GM12875 (cell line): Measurements from ENCODE around the gene SLC6A15.

Experiments
- H3K4me3 ChIP-seq: one replicate; pipeline ENCODE4 v1.5.1; 2011; ENCODE audit warnings: low read depth, low read length, control low read depth
- TF ChIP-seq, protein P1 (sequence below): IDR thresholded peaks from 2 replicates; pipeline ENCODE4 v1.5.1; 2011; ENCODE audit warnings: low read depth, mild to moderate bottlenecking, control low read depth, inconsistent platforms, low read length, moderate library complexity, borderline replicate concordance; ENCODE audit not compliant: insufficient read depth

The SLC6A15 gene

DNA sequence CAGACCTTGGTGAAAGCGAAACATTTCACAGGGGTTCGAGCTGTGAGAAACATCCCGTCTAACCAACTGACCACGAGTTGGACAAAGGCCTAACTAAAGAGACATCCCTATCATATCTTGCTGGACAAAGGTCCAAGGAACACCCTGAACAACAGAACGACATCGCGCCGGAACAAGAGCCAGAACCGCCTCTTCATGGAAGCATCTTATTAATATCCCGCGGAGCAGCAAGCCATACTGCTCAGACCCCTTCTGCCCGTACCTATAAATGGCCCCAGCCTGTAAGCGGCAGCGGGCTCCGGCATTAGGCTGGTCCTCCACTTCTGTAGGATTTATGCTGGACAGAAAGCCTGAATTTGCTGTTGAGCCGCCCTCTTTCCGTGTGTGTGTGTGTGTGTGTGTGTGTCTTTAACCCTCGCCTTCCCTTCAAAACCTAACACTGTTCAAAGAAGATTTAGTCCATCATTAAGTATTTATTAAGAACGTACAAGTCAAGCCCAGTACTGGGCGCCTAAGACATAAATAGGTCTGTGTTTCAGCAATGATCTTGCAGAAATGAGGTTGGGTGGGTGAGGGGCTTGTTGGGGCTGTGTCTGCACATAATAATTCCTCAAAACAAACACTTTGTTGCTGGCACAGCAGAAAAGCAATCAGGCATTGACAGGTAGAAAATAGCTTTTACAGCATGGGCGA, 1.9 kb downstream of the SLC6A15 start:
- no peak overlapping the region for H3K4me3 ChIP-seq
- TF ChIP-seq, protein P1, sequence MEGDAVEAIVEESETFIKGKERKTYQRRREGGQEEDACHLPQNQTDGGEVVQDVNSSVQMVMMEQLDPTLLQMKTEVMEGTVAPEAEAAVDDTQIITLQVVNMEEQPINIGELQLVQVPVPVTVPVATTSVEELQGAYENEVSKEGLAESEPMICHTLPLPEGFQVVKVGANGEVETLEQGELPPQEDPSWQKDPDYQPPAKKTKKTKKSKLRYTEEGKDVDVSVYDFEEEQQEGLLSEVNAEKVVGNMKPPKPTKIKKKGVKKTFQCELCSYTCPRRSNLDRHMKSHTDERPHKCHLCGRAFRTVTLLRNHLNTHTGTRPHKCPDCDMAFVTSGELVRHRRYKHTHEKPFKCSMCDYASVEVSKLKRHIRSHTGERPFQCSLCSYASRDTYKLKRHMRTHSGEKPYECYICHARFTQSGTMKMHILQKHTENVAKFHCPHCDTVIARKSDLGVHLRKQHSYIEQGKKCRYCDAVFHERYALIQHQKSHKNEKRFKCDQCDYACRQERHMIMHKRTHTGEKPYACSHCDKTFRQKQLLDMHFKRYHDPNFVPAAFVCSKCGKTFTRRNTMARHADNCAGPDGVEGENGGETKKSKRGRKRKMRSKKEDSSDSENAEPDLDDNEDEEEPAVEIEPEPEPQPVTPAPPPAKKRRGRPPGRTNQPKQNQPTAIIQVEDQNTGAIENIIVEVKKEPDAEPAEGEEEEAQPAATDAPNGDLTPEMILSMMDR: no peak

DNA sequence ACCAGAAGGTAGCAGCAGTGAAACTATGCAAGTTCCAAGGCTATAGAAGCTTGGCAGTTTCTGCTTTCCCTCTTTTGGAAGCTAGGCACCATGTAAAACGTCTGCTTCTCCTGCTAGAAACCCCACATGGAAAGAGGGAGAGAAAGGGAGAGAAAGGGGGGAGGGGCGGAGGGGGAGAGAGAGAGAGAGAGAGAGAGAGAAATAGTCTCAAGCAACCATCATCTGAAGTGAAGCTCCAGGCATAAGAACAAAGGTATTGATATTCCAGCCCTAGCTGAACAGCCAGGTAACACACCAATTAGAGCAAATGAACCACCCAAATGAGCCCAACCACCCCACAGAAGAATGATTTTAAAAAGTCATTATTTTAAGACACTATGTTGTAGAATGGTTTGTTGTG, 8.5 kb downstream of the SLC6A15 start:
- H3K4me3 ChIP-seq: no peak overlapping the region
- TF ChIP-seq, protein P1: no peak

DNA sequence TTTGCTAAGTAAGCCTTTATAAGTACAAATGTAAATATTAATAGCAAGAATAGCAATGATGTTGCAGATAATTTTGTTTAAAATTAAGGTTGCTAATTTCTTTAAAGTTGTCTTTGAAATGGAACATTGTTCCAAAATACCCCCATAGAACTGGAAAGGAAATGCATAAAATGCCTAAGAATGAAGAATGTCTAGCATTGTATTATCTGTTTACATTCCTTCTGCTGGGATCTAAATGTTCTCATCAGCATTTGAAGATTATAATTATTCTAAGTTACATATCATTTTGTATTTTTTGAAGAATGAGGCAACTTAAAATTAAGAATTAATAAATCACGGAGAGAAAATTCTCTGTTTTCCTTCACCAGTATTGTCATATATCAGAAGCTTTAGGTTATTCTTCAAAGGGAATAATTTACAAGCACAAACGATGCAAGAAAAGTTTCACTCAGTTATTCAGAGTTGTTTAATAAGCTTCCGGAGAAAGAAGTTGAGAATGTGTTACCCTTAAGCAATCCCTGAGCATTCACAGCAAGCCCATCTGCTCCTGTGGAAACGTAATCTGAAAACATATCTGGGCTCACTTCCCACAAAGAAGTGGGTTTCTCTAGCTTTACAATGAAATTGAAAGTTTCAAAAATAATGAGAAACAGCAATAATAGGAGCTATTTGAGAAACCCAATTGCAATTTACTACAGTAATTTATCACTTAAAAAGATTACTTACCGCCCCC, 21.3 kb downstream of the SLC6A15 start:
- TF ChIP-seq, protein P1: no peak
- H3K4me3 ChIP-seq: no peak overlapping the region

DNA sequence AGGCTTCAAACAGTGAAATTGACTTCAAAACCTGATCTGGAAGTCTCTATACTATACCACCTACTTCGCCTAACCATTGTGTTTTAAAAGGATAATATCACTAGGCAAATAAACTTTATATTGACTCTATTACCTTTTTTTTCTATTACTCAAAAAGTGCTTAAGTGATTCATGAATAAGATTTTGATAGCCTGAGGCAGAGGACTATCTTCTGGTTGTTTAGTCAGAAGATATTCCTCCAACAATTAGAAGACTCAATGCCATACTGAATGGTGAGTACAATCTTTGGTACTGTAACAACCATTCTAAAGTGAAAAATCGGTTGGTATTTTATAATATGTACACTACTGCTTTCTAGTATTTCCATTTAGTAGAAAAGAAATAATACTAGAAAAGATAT, 22.8 kb downstream of the SLC6A15 start:
- TF ChIP-seq, protein P1: no peak
- H3K4me3 ChIP-seq: no peak overlapping the region

DNA sequence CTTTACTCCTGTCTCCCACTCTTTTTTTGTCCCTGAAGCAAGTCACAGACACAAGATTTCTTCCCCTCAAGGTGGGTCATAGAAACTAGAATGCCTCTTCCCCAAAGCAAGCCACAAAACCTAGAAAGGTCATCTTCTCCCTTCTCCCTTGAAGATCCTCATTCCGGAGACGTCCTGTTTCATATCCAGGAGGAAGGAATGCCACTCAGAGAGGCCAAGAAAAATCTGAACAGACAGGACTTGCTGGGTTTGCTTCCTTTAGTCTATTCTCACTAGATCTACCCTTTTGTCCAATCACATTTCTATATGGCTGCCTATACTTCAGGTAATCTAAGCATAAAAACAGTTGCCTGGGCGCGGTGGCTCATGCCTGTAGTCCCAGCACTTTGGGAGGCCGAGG, 23.7 kb downstream of the SLC6A15 start:
- TF ChIP-seq, protein P1: no peak
- H3K4me3 ChIP-seq: no peak overlapping the region

DNA sequence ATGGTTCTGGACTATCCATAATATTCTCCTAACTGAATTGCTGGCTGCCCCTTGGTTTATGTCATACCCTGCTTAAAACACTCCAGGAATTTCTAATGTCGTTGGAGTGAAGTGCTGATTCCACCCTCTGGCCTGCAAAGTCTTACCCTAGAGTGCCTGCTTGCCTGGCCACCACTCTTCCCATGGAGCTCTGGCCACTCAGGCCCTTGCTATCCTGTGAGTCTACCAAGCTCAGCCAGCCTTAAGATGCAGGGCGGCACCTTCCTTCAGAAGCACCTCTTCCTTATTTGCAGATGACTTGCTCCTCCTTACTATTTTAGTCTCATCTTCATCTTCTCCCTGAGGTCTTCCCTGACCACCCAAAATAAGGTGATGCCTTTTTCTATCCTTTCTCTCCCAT, 35.3 kb downstream of the SLC6A15 start:
- TF ChIP-seq, protein P1: no peak
- H3K4me3 ChIP-seq: no peak overlapping the region

DNA sequence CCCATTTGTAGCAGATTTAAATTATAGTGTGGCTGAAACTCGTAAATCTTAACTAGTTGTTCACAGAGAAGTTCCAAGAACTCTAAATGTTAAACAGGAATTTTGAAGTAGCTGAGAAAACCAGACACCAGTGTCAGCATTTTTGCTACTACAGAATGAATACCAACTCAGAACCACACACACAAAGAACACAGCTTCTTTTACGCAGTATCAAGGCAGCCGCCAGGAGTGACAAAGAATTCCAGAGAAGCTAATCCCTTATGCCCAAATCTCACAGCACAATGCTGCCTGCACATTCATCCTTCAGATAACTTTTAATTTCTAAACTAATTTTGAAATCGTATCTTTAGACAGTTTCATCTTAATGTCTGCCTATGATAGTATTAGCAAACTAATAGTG, 37.4 kb downstream of the SLC6A15 start:
- TF ChIP-seq, protein P1: no peak
- H3K4me3 ChIP-seq: no peak overlapping the region
